T-helper 1 cell treated with Interleukin-12 subunit alpha and Interleukin-12 subunit beta and Interleukin-4 antibody, amounts not matched to agents 30 μg/mL and 1 μg/mL, for 36 hours (primary cell): Measurements from ENCODE around the gene BPIFB3.

Experiments
- H3K27ac Mint-ChIP-seq: one replicate; pipeline ENCODE4 v1.8.0; 2021; ENCODE audit warnings: mild to moderate bottlenecking, mixed read lengths
- H3K27me3 Mint-ChIP-seq: one replicate; pipeline ENCODE4 v1.8.0; 2021; ENCODE audit warnings: low read depth, mixed read lengths
- H3K36me3 Mint-ChIP-seq: one replicate; pipeline ENCODE4 v1.8.0; 2021; ENCODE audit warnings: low read depth, mixed read lengths
- H3K4me1 Mint-ChIP-seq: one replicate; pipeline ENCODE4 v1.8.0; 2021; ENCODE audit warnings: low read depth, mixed read lengths
- H3K4me3 Mint-ChIP-seq: one replicate; pipeline ENCODE4 v1.8.0; 2021; ENCODE audit warnings: mild to moderate bottlenecking, moderate library complexity, mixed read lengths
- H3K9me3 Mint-ChIP-seq: one replicate; pipeline ENCODE4 v1.8.0; 2021; ENCODE audit warnings: mixed read lengths

The BPIFB3 gene

DNA sequence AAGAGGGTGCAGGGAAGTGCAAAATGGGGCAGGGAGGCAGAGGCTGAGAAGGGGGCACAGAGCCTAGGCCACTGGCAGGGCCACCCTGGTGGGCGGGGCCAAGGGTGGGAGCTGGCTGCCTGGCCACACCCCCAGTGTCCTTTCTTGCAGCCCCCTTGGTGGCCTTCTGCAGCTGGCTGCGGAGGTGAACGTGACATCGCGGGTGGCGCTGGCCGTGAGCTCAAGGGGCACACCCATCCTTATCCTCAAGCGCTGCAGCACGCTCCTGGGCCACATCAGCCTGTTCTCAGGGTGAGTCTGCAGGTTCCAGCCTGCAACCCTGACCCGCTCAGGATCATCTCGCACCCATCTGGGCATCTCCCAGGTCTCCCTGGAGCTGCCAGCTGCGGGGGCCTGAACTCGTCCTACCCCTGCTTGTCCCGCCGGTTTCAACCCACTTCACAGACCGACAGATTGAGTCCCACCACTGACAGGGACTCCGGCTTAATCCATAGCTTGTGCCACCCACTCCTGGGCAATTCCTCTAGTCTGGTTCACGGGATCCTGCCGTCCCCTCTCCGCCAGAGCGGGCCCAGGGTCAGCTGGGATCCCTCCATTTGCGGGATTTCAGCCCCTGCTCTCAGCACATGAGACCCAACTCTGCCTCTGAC, 6.2 kb downstream of the BPIFB3 start:
- no peaks in the 10 kb centered on the region for H3K36me3 Mint-ChIP-seq
- no peaks in the 10 kb centered on the region for H3K9me3 Mint-ChIP-seq
- no peaks in the 10 kb centered on the region for H3K27me3 Mint-ChIP-seq
- no peak overlapping the region for H3K4me3 Mint-ChIP-seq
- no peak overlapping the region for H3K27ac Mint-ChIP-seq
- H3K4me1 Mint-ChIP-seq: no peaks in the 10 kb centered on the region

GRCh38 chr20:33061658-33062028, 7.9 kb downstream of the BPIFB3 start:
- H3K4me1 Mint-ChIP-seq: no peaks in the 10 kb centered on the region
- no peak overlapping the region for H3K27ac Mint-ChIP-seq
- no peak overlapping the region for H3K4me3 Mint-ChIP-seq
- H3K9me3 Mint-ChIP-seq: no peaks in the 10 kb centered on the region
- H3K36me3 Mint-ChIP-seq: no peaks in the 10 kb centered on the region
- no peaks in the 10 kb centered on the region for H3K27me3 Mint-ChIP-seq

DNA sequence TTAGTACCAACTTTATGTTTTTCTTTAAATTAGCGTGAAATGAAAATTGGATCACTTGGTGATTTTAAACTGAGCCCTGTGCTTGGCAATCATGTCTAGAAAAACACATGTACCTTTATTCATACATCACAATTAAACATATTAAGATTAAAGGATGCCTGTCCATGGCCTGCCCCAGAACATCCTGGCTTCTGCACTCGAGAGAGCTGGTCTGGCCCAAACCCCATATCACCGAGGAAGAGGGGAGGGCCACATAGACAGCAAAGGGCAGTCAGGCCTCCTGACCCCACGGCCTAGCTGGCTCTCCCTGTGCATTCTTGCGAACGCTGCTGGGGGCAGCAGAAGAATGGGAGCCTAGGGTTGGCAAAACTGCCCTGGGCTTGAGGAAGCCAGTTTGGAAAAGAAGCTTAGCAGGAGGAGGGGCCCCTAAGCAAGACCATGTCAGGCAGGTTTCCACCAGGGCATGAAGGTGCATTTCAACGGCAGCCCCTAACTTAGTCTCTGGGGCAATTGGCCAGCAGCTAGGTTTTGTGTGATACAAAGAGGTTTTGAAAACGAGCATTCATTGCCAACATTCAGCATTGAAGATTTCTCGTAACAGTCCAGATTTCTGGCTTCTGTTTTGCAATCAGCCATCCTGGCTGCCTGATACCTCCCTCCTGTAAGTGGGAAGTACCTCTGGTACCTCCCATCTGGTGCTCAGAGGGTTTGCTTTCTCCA, 8.6 kb downstream of the BPIFB3 start:
- no peak overlapping the region for H3K27ac Mint-ChIP-seq
- H3K36me3 Mint-ChIP-seq: no peaks in the 10 kb centered on the region
- H3K4me1 Mint-ChIP-seq: no peaks in the 10 kb centered on the region
- no peaks in the 10 kb centered on the region for H3K27me3 Mint-ChIP-seq
- H3K9me3 Mint-ChIP-seq: no peaks in the 10 kb centered on the region
- no peak overlapping the region for H3K4me3 Mint-ChIP-seq

GRCh38 chr20:33062825-33063149, 9.1 kb downstream of the BPIFB3 start:
- Mint-ChIP-seq H3K4me1 (no peaks in the 10 kb centered on the region), H3K27ac (no peak overlapping the region), H3K27me3 (no peaks in the 10 kb centered on the region), H3K4me3 (no peak overlapping the region), H3K9me3 (no peaks in the 10 kb centered on the region), H3K36me3 (no peaks in the 10 kb centered on the region)

GRCh38 chr20:33063271-33063670, 9.6 kb downstream of the BPIFB3 start:
- no peaks in the 10 kb centered on the region for H3K4me1 Mint-ChIP-seq
- no peak overlapping the region for H3K27ac Mint-ChIP-seq
- H3K27me3 Mint-ChIP-seq: no peaks in the 10 kb centered on the region
- H3K36me3 Mint-ChIP-seq: no peaks in the 10 kb centered on the region
- no peaks in the 10 kb centered on the region for H3K9me3 Mint-ChIP-seq
- no peak overlapping the region for H3K4me3 Mint-ChIP-seq

- Mint-ChIP-seq H3K27me3 (no peaks in the 10 kb centered on the region), H3K4me3 (no peak overlapping the region), H3K4me1 (no peaks in the 10 kb centered on the region), H3K27ac (no peak overlapping the region), H3K36me3 (no peaks in the 10 kb centered on the region), H3K9me3 (no peaks in the 10 kb centered on the region)
Observed at GRCh38 chr20:33064572-33065287, 11.0 kb downstream of the BPIFB3 start.

DNA sequence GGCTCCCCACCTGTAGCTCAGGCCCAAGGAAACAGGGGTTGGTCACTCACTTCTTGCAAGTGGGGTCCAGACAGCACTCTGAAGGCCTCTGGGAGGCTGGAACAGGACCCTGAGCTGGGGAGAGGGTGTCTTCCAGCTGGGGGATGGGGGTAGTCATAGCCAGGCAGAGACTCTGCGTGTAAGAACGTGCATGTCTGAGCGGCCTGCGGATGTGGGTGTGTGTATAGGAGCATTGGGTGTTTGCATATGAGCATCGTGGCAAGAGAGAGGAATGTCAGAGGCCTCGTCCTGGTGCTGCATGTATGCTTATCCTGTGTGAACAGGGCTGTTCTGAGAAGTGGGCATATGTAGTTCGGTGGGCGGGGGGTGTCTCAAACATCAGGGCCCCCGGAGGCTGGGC, 12.1 kb downstream of the BPIFB3 start:
- Mint-ChIP-seq H3K9me3 (no peaks in the 10 kb centered on the region), H3K4me1 (no peaks in the 10 kb centered on the region), H3K27me3 (no peaks in the 10 kb centered on the region), H3K27ac (no peak overlapping the region), H3K4me3 (no peak overlapping the region), H3K36me3 (no peaks in the 10 kb centered on the region)

- no peak overlapping the region for H3K27ac Mint-ChIP-seq
- H3K4me3 Mint-ChIP-seq: no peak overlapping the region
Observed at GRCh38 chr20:33067806-33068205, 14.1 kb downstream of the BPIFB3 start.

DNA sequence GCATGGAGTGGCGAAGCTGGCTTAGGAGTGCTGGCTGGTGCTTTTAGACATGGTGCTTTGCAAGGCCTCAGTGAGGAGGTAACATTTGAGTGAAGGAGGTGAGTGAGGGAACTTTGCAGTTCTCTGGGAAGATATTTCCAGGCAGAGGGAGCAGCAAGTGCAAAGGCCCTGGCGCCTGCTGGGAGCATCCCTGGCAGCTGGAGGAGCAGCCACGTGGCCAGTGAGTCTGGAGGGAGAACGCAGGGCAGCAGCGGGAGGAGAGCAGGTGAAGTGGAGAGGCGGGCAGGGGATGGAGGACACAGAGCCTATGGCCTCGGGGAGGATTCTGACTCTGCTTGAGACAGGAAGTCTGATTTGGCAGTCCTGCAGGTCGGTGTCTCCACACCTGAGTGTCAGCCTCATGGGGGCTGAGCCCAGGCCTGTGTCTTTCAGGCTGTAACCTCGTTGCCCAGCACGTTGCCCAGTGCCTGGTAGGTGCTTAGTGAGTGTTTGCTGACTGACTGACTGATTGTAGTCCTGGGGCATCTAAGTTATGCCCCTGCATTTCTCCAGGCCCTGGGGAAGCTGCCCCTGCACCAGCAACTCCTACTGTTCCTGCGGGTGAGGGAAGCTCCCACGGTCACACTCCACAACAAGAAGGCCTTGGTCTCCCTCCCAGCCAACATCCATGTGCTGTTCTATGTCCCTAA, 14.7 kb downstream of the BPIFB3 start:
- Mint-ChIP-seq H3K27me3 (no peaks in the 10 kb centered on the region), H3K27ac (no peak overlapping the region), H3K9me3 (no peaks in the 10 kb centered on the region)

More at GRCh38 chr20:33067806-33068205, 14.1 kb downstream of the BPIFB3 start:
- Mint-ChIP-seq H3K4me1 (no peaks in the 10 kb centered on the region), H3K36me3 (no peaks in the 10 kb centered on the region), H3K9me3 (no peaks in the 10 kb centered on the region), H3K27me3 (no peaks in the 10 kb centered on the region)

GRCh38 chr20:33069673-33070072, 16.0 kb downstream of the BPIFB3 start:
- H3K27ac Mint-ChIP-seq: no peak overlapping the region
- H3K4me3 Mint-ChIP-seq: no peak overlapping the region

More for the DNA sequence above, 14.7 kb downstream of the BPIFB3 start:
- Mint-ChIP-seq H3K4me1 (no peaks in the 10 kb centered on the region), H3K36me3 (no peaks in the 10 kb centered on the region), H3K4me3 (no peak overlapping the region)

GRCh38 chr20:33070111-33071053, 16.7 kb downstream of the BPIFB3 start:
- H3K4me3 Mint-ChIP-seq: no peak overlapping the region
- H3K27ac Mint-ChIP-seq: no peak overlapping the region
- no peaks in the 10 kb centered on the region for H3K36me3 Mint-ChIP-seq
- H3K4me1 Mint-ChIP-seq: no peaks in the 10 kb centered on the region
- no peaks in the 10 kb centered on the region for H3K27me3 Mint-ChIP-seq
- H3K9me3 Mint-ChIP-seq: no peaks in the 10 kb centered on the region

More at GRCh38 chr20:33069673-33070072, 16.0 kb downstream of the BPIFB3 start:
- no peaks in the 10 kb centered on the region for H3K27me3 Mint-ChIP-seq
- no peaks in the 10 kb centered on the region for H3K9me3 Mint-ChIP-seq
- H3K36me3 Mint-ChIP-seq: no peaks in the 10 kb centered on the region
- no peaks in the 10 kb centered on the region for H3K4me1 Mint-ChIP-seq

GRCh38 chr20:33071198-33071597, 17.5 kb downstream of the BPIFB3 start:
- H3K36me3 Mint-ChIP-seq: no peaks in the 10 kb centered on the region
- H3K9me3 Mint-ChIP-seq: no peaks in the 10 kb centered on the region
- no peaks in the 10 kb centered on the region for H3K4me1 Mint-ChIP-seq
- H3K4me3 Mint-ChIP-seq: no peak overlapping the region
- H3K27ac Mint-ChIP-seq: no peak overlapping the region
- H3K27me3 Mint-ChIP-seq: no peaks in the 10 kb centered on the region

GRCh38 chr20:33072362-33072761, 18.7 kb downstream of the BPIFB3 start:
- Mint-ChIP-seq H3K4me1 (no peaks in the 10 kb centered on the region), H3K27me3 (no peaks in the 10 kb centered on the region), H3K27ac (no peak overlapping the region), H3K9me3 (no peaks in the 10 kb centered on the region), H3K36me3 (no peaks in the 10 kb centered on the region), H3K4me3 (no peak overlapping the region)

DNA sequence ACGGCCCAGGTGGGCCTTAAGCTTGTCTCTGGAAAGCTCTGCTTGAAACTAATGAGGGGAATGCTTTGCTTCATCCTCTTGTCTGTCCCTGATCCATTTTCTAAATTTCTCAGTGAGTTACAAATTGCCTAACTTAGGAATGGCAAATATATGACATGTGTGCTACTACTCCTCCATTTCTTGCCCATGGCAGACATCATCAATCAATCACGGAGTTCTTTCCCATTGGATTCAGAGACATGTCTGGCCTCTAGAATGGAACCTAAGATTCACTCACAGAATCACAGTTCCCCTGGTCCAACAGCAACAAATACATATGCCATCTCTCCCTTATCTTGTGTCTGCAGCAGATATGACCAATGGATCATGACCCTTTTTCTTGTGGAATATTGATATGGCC, 19.1 kb downstream of the BPIFB3 start:
- no peaks in the 10 kb centered on the region for H3K9me3 Mint-ChIP-seq
- H3K27me3 Mint-ChIP-seq: no peaks in the 10 kb centered on the region

More for the DNA sequence above, 19.1 kb downstream of the BPIFB3 start:
- H3K4me3 Mint-ChIP-seq: no peak overlapping the region
- H3K4me1 Mint-ChIP-seq: no peaks in the 10 kb centered on the region
- H3K27ac Mint-ChIP-seq: no peak overlapping the region
- H3K36me3 Mint-ChIP-seq: no peaks in the 10 kb centered on the region
